Caki2 (cell line): ENCODE results near the gene APOBEC3F. TPM values are rescaled to one million over a fixed set of nuclear protein-coding genes. Genes with fewer than 3 reads are reported as not detected.
"Not testable (repeated sequence)": the region's sequence is repeated elsewhere in the genome, so short reads cannot be mapped to it uniquely, and the experiment has no call there.

Source experiments
- DNase-seq: peaks from one replicate; pipeline ENCODE4 v3.0.0-alpha.2; 2015; ENCODE audit warnings: low read depth
- in situ Hi-C: cut with HindIII; loops from 2 replicates; pipeline ENCODE4 v1.10.0; 2016; ENCODE audit warnings: low sequenced_read_pairs, low pct_unique_long_range_greater_than_20kb, mixed read lengths
- total RNA-seq: library from RNA; depleted of rRNA; stranded (reverse); fragments of >200 nt; shearing (Covaris generic); gene quantifications from 2 replicates; pipeline ENCODE4 v1.2.3, GENCODE V29; 2014; ENCODE audit warnings: low replicate concordance

APOBEC3F gene
- total RNA-seq, 1 experiment from 2014 or later, result 3.5 TPM

DNA sequence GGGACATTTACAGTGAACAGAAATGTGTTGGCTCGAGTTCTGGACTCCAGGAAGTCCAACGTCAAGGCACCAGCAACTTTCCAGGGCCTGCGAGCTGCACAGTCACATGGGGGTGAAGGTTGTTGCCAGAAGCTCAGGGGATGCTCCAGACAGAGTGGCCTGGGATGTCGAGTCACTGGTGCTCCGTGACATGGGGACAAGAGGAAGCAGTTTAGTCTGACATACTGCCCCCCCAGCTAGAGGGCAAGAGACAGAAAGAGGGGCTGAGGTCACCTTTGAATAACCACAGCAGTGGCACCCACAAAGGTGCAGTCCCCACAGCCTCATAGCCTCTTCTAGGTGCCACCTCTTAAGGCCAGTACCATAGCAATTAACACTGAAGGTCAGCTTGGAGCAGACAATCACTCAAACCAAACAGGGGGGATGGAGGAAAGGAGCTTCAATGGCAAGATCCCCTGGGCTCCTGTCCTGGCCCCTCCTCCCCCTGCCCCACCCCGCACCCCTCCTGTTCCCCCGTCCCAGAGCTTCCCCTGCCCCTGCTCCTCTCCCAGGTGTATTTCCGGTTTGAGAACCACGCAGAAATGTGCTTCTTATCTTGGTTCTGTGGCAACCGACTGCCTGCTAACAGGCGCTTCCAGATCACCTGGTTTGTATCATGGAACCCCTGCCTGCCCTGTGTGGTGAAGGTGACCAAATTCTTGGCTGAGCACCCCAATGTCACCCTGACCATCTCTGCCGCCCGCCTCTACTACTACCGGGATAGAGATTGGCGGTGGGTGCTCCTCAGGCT is 15.9 kb upstream of the APOBEC3F start:
- no peak for DNase-seq
- in situ Hi-C loops, result no loop called here

DNA sequence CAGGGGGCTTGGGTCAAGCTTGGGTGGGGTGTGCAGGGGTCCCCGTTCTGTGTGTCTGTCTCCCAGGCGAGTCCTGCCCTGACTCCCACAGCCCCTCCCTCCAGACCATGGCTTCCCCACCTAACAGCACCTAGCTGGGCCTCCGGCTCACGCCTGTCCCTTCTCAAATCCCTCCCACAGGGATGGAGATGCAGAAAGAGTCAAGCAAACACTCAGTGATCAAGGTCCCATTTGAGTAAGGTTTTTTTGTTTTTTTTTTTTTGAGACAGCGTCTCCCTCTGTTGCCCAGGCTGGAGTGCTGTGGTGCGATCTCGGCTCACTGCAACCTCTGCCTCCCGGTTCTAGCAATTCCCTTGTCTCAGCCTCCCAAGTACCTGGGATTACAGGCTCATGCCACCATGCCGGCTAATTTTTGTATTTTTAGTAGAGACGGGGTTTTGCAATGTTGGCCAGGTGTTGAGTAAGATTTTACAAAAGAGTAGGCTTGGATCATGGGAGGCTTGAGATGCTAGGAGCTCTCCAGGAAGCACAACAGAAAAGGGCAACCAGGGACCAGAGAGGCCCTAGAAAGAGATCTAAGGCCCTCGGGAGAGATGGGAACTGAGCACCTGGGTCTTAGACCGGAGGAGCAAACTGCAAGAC is 14.0 kb upstream of the APOBEC3F start:
- no peak for DNase-seq
- in situ Hi-C loops, result no loop called here

DNA sequence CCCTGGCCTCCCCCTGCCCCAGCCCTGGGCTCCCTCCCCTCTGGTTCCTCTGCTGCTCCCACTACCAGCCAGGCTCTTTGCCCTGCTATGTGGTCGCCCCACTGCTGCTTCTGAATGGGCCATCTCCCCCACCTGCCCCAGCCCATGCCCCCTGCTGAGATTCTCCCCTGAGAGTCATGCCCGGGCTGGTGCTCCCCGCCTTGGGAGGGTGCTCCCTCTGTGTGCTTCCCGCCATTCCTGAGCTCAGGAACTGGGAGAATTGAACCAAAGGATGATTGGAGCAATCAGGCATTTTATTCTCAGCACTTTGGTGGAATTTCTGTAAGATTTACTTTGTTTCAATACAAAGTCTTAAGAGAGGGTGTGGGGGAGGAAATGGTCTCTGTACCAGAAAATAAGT is 12.9 kb upstream of the APOBEC3F start:
- in situ Hi-C loops, result no loop called here

DNA sequence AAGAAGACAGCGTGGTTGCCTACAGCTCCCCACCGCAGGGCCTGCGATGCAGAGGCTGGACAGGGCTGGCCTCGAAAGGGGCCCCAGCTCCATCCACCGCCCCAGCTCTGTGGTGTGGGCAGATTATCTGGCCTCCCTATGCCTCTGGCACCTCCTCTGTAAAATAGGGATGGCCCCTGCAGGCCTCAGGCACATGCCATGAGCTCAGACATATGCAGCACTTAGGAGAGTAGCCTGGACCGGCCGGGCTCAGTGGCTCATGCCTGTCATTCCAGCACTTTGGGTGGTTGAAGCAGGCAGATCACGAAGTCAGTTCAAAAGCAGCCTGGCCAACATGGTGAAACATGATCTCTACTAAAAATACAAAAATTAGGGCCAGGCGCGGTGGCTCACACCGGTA is 12.4 kb upstream of the APOBEC3F start:
- no peak for DNase-seq
- in situ Hi-C loops, result no loop called here

More for the DNA sequence above, 12.9 kb upstream of the APOBEC3F start:
- DNase-seq, result no peak

DNA sequence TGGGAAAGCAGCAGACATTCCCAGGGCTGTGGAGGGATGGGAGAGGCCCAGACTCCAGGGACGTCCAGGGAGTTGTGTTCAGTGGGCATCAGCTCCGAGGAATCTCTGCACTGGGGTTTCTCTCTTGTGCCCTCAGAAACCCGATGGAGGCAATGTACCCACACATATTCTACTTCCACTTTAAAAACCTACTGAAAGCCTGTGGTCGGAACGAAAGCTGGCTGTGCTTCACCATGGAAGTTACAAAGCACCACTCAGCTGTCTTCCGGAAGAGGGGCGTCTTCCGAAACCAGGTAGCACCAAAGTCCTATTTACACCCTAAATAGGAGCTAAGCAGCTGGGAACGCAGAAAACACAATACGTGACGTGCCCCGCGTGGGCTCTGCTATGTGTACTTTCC is 11.4 kb upstream of the APOBEC3F start:
- no peak for DNase-seq
- in situ Hi-C loops, result no loop called here

DNA sequence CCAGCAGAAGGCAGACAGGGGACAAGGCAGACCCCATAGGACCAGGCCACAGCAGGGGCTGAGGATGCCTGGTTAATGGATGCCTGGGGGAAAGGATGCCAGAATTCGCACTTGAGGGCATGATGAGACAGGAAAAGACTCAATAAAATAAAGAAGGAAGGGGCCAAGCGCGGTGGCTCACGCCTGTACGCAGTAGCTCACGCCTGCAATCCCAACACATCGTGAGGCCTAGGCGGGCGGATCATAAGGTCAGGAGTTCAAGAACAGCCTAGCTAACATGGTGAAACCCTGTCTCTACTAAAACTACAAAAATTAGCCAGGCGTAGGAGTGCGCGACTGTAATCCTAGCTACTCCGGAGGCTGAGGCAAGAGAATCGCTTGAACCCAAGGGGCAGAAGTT is 10.0 kb upstream of the APOBEC3F start:
- in situ Hi-C loops, result no loop called here
- DNase-seq, result no peak

DNA sequence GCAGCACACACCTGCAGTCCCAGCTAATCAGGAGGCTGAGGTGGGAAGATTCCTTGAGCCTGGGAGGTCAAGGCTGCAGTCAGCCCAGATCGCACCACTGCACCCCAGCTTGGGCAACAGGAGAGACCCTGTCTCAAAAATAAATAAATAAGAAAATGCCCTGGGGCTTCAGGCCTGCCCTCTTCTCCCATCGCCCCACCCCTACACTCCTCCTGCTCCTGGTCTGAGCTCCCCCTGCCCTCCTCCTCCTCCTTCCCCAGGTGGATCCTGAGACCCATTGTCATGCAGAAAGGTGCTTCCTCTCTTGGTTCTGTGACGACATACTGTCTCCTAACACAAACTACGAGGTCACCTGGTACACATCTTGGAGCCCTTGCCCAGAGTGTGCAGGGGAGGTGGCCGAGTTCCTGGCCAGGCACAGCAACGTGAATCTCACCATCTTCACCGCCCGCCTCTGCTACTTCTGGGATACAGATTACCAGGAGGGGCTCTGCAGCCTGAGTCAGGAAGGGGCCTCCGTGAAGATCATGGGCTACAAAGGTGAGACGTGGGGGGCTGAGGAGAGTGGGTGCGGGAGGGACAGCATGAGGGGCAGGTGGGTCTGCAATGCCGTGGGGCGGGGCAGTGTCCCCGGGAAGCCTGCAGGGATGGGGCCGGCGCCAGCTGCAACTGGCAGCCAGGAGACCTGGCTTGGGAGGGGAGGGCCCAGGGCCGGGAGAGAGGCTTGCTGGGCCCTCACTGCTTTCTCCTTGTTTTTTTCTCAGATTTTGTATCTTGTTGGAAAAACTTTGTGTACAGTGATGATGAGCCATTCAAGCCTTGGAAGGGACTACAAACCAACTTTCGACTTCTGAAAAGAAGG is 9.0 kb upstream of the APOBEC3F start:
- in situ Hi-C loops, DNase-seq: not testable (repeated sequence)

DNA sequence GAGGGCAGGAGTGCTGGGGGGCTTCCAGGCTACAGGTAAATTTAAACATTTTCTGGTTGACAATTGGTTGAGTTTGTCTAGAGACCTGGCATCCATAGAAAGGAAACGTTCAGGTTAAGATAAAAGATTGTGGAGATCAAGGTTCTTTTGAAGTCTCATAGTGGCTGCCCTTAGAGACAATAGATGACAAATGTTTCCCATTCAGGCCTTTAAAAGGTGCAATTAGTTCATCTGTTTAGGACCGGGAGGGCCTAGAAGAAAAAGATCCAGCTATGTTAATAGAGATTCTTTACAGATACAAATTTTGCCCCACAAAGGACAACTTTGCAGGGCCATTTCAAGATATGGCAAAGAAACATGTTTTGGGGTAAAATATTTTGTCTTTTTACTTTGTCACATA is 3.6 kb upstream of the APOBEC3F start:
- in situ Hi-C loops, DNase-seq: not testable (repeated sequence)

DNA sequence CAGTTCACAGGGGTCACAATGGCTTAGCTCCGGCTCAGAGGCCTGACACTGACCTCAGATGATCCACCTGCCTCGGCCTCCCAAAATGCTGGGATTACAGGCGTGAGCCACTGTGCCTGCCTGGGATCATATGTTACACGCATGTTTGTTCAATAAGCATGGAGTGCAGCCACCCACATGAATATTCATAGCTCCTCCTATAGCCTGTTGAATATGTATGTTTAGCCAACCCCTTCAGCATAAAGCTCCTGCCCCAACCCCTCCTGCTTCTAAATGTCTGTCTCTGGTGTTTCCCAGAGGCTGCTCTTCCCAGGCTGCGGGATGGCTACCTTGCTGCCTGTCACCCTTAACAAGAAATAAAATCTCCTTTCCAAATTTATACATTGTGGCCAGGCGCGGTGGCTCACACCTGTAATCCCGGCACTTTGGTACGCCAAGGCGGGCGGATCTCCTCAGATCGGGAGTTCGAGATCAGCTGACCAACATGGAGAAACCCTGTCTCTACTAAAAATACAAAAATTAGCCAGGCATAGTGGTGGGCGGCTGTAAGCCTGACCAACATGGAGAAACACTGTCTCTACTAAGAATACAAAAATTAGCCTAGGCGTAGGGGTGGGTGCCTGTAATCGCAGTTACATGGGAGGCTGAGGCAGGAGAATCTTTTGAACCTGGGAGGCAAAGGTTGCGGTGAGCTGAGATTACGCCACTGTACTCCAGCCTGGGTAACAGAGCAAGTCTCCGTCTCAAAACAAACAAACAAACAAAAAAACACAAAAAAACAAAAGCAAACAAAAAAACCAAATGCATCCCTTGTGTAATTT is 1.1 kb upstream of the APOBEC3F start:
- in situ Hi-C loops, result no loop called here
- DNase-seq, result no peak

DNA sequence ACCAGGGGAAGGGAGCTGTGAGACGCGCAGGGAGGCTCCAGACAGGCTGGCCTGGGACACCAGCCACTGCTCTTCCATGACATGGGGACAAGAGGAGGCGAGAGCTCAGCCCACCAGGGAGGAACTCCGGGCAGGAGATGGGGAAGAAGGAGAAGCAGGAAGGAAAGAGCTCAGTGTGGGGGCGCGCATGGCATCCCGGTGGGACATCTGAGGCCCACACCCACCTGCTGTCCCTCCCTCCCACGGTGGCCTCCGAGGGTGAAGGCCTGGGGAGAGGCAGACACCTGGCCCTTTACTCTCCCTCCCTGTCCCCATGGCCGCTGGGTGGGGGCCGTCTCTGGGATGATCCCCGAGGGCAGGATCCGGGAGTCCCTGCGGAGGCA is 518 bp upstream of the APOBEC3F start:
- in situ Hi-C loops, DNase-seq: not testable (repeated sequence)

DNA sequence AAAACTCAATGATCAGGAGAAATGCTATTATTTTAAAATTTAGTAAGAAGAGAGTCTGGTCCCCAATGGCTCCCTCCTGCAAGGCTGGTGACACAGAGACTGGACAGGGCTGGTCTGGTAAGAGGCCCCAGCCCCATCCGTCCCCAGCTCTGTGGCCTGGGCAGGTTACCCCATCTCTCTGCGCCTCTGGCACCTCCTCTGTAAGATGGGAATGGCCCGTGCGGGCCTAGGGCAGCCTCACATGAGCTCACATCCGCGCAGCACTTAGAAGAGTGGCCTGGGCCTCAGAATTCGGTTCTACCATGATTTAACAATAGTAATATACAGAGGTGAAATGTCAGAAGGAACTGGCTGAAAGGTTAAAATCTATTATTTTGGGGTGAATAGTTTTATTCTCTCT is 1.2 kb downstream of the APOBEC3F start:
- no peak for DNase-seq
- in situ Hi-C loops, result no loop called here

DNA sequence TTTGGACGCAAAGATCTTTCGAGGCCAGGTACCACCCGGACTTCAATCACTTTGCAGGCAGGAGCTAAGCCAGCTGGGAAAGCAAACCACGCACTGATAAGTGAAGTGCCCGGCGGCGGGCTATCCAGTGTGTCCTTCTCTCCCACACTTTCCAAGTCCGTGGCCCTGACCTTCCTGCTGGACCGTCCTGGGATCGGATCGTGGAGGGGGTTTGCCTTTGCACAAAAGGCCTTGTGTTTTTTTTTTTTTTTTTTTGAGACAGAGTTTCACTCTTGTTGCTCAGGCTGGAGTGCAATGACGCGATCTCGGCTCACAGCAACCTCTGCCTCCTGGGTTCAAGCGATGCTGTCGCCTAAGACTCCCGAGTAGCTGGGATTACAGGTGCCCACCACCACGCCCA is 2.4 kb downstream of the APOBEC3F start:
- in situ Hi-C loops, DNase-seq: not testable (repeated sequence)

DNA sequence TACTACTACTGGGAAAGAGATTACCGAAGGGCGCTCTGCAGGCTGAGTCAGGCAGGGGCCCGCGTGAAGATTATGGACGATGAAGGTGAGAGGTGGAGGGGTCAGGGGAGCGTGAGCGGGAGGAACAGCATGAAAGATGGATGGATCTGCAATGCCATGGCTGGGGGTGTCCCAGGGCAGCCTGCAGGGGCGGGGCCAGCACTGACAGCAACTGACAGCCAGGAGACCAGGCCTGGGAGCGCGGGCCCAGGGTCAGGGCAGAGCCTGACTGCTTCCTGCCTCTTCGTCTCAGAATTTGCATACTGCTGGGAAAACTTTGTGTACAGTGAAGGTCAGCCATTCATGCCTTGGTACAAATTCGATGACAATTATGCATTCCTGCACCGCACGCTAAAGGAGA is 4.5 kb downstream of the APOBEC3F start:
- in situ Hi-C loops, DNase-seq: not testable (repeated sequence)

DNA sequence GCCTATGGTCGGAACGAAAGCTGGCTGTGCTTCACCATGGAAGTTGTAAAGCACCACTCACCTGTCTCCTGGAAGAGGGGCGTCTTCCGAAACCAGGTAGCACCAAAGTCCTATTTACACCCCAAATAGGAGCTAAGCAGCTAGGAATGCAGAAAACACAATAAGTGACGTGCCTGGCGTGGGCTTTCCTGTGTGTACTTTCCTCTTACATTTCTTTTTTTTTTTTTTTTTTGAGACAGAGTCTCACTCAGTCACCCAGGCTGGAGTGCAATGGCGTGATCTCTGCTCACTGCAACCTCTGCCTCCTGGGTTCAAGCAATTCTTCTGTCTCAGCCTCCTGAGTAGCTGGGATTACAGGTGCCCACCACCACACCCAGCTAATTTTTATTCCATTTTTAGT is 8.8 kb downstream of the APOBEC3F start:
- in situ Hi-C loops, DNase-seq: not testable (repeated sequence)

DNA sequence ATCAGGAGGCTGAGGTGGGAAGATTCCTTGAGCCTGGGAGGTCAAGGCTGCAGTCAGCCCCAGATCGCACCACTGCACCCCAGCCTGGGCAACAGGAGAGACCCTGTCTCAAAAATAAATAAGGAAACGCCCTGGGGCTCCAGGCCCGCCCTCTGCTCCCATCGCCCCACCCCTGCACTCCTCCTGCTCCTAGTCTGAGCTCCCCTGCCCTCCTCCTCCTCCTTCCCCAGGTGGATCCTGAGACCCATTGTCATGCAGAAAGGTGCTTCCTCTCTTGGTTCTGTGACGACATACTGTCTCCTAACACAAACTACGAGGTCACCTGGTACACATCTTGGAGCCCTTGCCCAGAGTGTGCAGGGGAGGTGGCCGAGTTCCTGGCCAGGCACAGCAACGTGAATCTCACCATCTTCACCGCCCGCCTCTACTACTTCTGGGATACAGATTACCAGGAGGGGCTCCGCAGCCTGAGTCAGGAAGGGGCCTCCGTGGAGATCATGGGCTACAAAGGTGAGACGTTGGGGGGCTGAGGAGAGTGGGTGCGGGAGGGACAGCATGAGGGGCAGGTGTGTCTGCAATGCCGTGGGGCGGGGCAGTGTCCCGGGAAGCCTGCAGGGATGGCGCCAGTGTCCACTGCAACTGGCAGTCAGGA is 11.3 kb downstream of the APOBEC3F start:
- in situ Hi-C loops, result not testable (repeated sequence)

DNA sequence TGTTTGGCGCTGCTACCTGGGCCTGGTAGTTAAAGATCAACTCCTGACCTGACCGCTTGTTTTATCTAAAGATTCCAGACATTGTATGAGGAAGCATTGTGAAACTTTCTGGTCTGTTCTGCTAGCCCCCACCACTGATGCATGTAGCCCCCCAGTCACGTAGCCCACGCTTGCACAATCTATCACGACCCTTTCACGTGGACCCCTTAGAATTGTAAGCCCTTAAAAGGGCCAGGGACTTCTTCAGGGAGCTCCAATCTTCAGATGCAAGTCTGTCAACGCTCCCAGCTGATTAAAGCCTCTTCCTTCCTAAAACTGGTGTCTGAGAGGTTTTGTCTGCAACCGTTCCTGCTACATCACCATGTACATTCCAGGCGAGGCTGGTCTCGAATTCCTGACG is 15.0 kb downstream of the APOBEC3F start:
- DNase-seq, result no peak
- in situ Hi-C loops, result no loop called here

More for the DNA sequence above, 11.3 kb downstream of the APOBEC3F start:
- DNase-seq, result not testable (repeated sequence)

DNA sequence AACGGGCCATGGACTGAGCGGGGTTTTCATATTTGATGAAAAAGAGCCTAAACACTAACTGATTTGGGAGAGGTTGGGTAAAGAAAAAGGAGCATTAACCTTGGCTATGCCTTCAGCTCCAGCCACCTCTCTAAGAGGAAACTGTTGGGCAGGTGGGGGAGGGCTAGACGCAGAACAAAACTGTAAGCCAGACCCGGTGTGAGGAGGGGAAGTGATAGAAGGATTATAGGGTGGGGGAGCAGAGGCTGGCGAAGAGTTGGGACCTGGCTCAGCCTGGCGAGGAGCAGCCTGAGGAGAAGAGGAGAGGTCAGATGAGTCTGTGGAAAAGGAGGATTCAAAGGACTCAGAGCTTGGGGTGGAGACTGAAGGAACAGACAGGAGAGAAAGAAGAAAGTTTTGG is 20.6 kb downstream of the APOBEC3F start:
- DNase-seq, in situ Hi-C loops: not testable (repeated sequence)

DNA sequence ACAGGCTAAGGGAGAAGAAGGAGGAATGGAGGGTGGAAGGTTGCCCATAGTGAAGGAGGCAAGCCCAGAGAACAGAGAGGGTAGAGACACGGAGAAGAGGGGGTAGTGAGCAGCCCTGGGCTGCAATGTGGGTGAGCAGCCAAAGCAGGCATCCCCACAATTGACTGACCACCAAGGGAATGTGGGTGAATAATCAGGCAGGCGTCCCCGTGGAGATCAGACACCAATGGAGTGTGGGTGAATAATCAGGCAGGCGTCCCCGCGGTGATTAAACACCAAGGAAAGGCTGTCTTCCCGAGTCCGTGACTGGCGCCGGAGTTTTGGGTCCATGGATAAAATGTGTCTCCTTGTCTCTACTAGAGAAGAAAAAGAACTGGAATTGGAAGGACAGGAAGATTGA is 21.3 kb downstream of the APOBEC3F start:
- DNase-seq, in situ Hi-C loops: not testable (repeated sequence)
